ENCODE results near the gene ATOH7. TPM values are rescaled to one million over a fixed set of nuclear protein-coding genes. Genes with fewer than 3 reads are reported as not detected.

ATOH7 gene
- total RNA-seq, 1 experiment from 2014 or later, result not detected

DNA sequence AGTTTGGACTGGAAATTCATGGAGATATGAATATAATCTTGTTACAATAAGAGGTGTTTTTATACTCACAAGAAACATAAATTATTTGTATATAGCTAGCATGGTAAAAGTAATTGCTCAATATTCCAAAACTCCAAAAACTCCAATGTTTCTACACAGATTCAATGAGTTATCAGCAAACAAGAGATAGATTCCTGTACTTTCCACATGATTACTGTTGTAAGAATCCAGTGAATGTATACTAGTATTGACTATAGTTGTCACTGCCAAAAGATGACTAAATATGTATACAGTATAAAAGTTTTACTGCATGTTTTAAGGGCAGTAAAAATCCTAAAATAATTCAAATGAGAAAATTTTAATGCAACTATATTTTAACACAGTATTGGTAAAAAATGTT, 10.7 kb downstream of the ATOH7 start:
- no TSS peak for BruUV-seq (replicated peaks)
- intact Hi-C loops (cut with micrococcal nuclease; ENCODE audit: unreplicated experiment), result no loop called here
- ChIA-PET POLR2A (ENCODE audit: unreplicated experiment) (no interaction called here), CTCF (no interaction called here)
- Histone ChIP-seq H2AFZ (no peak overlapping the region), H3F3A (ENCODE audit: insufficient read depth, low read depth) (no peaks in the 10 kb centered on the region), H4K20me1 (ENCODE audit: insufficient read depth) (no peaks in the 10 kb centered on the region), H3K36me3 (ENCODE audit: low read depth) (no peaks in the 10 kb centered on the region), H3K4me3 (no peak overlapping the region), H3K4me1 (replicated peaks; ENCODE audit: insufficient read depth) (no peaks in the 10 kb centered on the region), H3K79me2 (ENCODE audit: low read depth) (no peaks in the 10 kb centered on the region), H3K4me2 (no peak overlapping the region), H3K27me3 (ENCODE audit: insufficient read depth, low read depth) (no peaks in the 10 kb centered on the region), H3K9me2 (ENCODE audit: insufficient read depth) (no peaks in the 10 kb centered on the region), H3K27ac (no peak overlapping the region), H3K9me3 (ENCODE audit: insufficient read depth, low read depth) (no peaks in the 10 kb centered on the region)
- no peak for DNase-seq
- TF ChIP-seq CTCF (conservative IDR thresholded peaks at IDR 0.05) (no peak), EZH2 (IDR thresholded peaks at IDR 0.05; ENCODE audit: low read depth) (no peak)

DNA sequence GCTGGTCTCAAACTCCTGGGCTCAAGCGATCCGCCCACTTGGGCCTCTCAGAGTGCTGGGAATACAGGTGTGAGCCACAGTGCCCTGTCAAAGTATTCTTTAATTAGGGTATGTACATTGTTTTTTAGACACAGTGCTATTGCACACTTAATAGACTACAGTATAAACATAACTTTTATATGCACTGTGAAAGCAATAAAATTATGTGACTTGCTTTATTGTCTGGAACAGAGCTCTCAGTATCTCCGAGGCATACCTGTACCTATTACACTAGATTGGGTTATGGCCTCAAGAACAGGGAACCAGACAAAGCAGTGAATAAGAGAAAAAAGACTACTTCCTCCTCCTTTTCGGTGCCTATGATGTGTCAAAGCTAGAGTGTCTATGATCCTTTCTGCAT, 13.1 kb downstream of the ATOH7 start:
- H4K20me1 ChIP-seq (ENCODE audit: insufficient read depth), result no peaks in the 10 kb centered on the region
- H3K9me2 ChIP-seq (ENCODE audit: insufficient read depth), result no peaks in the 10 kb centered on the region
- ChIA-PET CTCF (no interaction called here), POLR2A (ENCODE audit: unreplicated experiment) (no interaction called here)
- H3K27me3 ChIP-seq (ENCODE audit: insufficient read depth, low read depth), result no peaks in the 10 kb centered on the region
- H3K4me1 ChIP-seq (replicated peaks; ENCODE audit: insufficient read depth), result no peaks in the 10 kb centered on the region
- no peaks in the 10 kb centered on the region for H3K9me3 ChIP-seq (ENCODE audit: insufficient read depth, low read depth)
- H3K36me3 ChIP-seq (ENCODE audit: low read depth), result no peaks in the 10 kb centered on the region
- no peak for TF ChIP-seq EZH2 (IDR thresholded peaks at IDR 0.05; ENCODE audit: low read depth)
- no peak for TF ChIP-seq CTCF (conservative IDR thresholded peaks at IDR 0.05)
- H3K79me2 ChIP-seq (ENCODE audit: low read depth), result no peaks in the 10 kb centered on the region
- no peak overlapping the region for H3K4me3 ChIP-seq
- no peak for DNase-seq
- no peak overlapping the region for H2AFZ ChIP-seq
- no peaks in the 10 kb centered on the region for H3F3A ChIP-seq (ENCODE audit: insufficient read depth, low read depth)
- H3K27ac ChIP-seq, result no peak overlapping the region
- no peak overlapping the region for H3K4me2 ChIP-seq
- BruUV-seq (replicated peaks), result no TSS peak
- intact Hi-C loops (cut with micrococcal nuclease; ENCODE audit: unreplicated experiment), result no loop called here

GRCh38 chr10:68212721-68213352, 19.1 kb downstream of the ATOH7 start:
- intact Hi-C loops (cut with micrococcal nuclease; ENCODE audit: unreplicated experiment), result loop anchor here (1.0 to 2.0 kb wide), 2 partner anchors 89 to 136 kb away; no protein-coding TSS in a partner anchor
- no peaks in the 10 kb centered on the region for H3K9me3 ChIP-seq (ENCODE audit: insufficient read depth, low read depth)
- H4K20me1 ChIP-seq (ENCODE audit: insufficient read depth), result no peaks in the 10 kb centered on the region
- no peak overlapping the region for H2AFZ ChIP-seq
- no peak for DNase-seq
- TF ChIP-seq CTCF (conservative IDR thresholded peaks at IDR 0.05) (peak; percentile 89), EZH2 (IDR thresholded peaks at IDR 0.05; ENCODE audit: low read depth) (no peak)
- peaks cover 5% of the 10 kb centered on the region for H3K4me1 ChIP-seq (replicated peaks; ENCODE audit: insufficient read depth)
- no peaks in the 10 kb centered on the region for H3K27me3 ChIP-seq (ENCODE audit: insufficient read depth, low read depth)
- H3F3A ChIP-seq (ENCODE audit: insufficient read depth, low read depth), result no peaks in the 10 kb centered on the region
- no TSS peak for BruUV-seq (replicated peaks)
- H3K4me2 ChIP-seq, result no peak overlapping the region
- ChIA-PET POLR2A (ENCODE audit: unreplicated experiment) (interaction anchor here (0.6 to 0.7 kb wide), 3 partner anchors 71 to 685 kb away, joined by 3 to 5 read pairs (median 4); no protein-coding TSS in a partner anchor), CTCF (interaction anchor here (0.5 to 2.0 kb wide), 19 partner anchors 13 to 685 kb away, joined by 3 to 24 read pairs (median 4); partner anchors contain the start of genes PBLD and RUFY2)
- no peak overlapping the region for H3K4me3 ChIP-seq
- H3K79me2 ChIP-seq (ENCODE audit: low read depth), result no peaks in the 10 kb centered on the region
- H3K36me3 ChIP-seq (ENCODE audit: low read depth), result no peaks in the 10 kb centered on the region
- no peaks in the 10 kb centered on the region for H3K9me2 ChIP-seq (ENCODE audit: insufficient read depth)
- H3K27ac ChIP-seq, result no peak overlapping the region

Measured in PC-9 (cell line).